HG03432 (cell line): ENCODE measurements around the gene JAM2.
"Not testable (repeated sequence)": the region's sequence is repeated elsewhere in the genome, so short reads cannot be mapped to it uniquely, and the experiment has no call there.

ENCODE experiments used
- ATAC-seq: cut with Tn5 transposase; IDR thresholded peaks from one replicate; pipeline ENCODE4 v1.9.1; 2021; ENCODE audit warnings: mild to moderate bottlenecking, moderate library complexity; ENCODE audit not compliant: unreplicated experiment

JAM2 gene

DNA sequence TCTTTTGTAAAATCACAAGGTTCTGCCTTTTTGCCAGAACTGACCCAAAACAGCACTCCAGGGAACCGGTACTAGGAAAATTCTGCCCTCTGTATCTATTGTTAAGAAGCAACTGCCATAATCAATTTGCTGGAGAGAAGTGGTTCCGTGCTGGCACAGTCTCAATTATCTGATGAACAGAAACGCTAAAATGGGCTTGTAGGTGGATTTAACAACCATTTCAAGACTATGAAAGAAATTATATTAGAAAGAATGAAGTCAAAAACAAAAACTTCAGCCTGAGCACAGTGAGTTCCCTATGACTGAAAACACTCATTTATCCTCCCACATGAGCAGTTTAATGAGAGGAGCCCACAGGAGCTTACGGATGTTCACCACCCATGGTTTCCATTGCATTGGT lies 4.4 kb downstream of the JAM2 start:
- ATAC-seq = no peak

DNA sequence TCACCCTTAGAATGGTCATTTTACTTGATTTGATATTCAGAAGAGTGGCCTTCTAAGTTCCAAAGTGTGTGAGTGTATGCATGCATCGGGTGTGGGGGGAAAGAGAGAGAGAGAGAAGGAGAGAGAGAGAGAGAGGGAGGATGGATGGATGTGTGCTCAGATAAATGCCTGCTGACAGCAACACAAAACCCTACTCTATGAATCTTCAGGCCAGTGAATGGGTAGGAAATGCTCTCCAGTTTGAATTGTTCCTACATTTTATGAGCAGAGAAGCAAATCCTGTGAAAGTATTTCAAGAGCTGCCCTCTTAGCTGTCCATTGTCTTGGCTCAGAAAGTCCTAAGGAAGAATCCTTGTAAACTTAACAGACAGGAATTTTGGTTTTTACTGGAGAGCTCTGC lies 7.4 kb downstream of the JAM2 start:
- ATAC-seq = no peak

DNA sequence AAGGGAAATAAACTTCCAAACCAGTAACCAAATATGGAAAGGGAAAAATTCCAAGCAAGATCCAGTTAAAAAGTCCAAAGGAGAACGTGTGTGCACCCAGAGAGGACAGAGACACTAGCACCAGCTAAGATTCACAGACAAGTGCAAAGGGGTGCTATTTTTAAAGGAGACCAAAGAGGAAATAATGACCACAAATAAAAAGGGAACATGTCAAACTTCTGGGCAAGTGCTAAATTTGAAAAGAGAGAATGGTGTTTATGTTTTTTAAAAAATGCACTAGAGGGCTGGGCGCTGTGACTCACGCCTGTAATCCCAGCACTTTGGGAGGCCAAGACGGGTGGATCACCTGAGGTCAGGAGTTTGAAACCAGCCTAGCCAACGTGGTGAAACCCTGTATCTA lies 8.6 kb downstream of the JAM2 start:
- no peak for ATAC-seq

DNA sequence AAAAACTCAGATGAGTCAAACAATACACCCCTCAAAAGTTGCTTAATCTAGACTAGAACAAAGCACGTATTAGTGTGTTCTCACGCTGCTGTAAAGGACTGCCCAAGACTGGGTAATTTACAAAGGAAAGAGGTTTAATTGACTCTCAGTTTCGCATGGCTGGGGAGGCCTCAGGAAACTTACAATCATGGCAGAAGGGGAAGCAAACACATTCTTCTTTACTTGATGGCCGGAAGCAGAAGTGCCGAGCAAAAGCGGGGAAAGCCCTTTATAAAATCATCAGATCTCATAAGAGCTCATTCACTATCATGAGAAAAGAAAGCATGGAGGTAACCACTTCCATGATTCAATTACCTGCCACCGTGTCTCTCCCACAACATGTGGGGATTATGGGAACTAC lies 10.1 kb downstream of the JAM2 start:
- ATAC-seq = no peak

DNA sequence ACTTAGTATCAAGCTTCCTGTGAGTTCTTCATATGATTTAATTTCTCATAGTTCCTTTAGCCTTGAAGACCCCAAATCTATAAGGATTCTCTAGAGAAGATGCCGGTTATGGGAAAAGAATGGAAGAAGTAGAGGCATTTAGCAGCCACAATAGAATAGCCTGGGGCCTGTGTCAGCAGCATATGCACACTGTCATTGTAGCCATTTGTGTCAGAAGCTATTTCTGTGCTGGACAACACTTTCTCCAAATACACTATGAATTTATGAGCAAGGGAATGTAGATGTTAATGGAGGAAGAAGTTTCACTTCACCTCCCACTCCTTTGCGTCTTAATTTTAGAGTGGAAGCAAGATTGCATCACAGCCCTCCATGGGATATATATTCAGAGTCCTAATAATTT lies 17.4 kb downstream of the JAM2 start:
- ATAC-seq = no peak

DNA sequence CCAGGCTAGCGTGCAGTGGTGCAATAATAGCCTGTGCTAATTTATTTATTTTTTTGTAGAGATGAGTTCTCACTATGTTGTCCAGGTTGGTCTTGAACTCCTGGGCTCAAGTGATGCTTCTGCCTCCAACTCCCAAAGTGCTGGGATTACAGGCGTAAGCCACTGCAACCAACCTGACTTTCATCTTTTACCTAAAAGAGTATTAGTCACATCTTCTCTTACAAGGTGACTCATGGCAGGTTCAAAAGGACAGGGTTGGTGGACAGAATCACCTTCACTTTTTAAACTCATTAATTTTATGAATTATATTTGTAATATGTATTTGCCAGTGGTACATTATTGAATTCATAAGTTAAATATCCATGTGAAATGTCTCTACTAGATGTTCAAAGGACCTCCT lies 18.1 kb downstream of the JAM2 start:
- ATAC-seq = no peak

DNA sequence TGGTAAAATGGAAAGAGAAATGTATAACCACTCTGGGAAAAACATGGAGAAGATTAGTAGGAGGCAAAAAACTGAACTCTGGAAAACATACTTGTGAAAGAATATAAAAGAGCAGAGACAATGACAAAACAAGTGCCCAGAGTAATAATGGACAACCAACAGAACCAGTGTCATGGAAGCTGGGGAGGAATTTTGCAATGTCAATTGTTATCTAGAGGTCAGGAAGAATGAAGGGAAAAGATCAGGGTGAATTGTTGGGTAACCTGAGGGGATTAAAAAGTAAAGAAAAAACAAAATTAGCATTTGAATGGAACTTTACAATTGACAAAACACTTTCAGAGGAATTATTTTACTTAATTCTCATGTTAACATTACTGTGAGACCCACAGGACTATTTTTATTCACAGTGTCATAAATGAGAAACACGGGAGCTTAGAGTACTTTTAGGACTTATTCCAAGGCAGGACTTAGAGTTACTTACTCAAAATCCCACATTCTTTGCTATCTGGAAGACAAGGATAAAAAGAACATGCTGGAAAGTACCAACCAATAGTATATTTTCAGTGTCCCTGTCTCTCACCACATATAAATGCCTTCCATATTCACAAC lies 19.5 kb downstream of the JAM2 start:
- ATAC-seq = no peak

DNA sequence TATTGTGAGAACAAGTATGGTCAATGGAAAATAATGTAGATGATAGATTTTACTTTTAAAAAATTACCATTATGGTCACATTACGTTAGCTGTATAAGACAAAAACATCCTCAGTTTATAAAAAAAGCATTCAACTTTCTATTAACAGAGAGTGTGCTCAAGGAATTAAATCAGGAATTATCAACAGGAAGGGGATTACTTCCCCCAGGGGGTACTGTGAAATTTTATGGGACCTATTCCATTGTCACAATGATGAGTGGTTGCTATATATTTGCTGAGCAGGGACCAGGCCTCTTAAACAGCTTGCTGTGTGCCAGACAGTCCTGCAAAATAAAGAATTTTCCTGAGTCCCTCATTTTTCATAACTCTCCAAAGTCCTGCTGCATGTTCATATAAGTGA lies 21.2 kb downstream of the JAM2 start:
- ATAC-seq = no peak

DNA sequence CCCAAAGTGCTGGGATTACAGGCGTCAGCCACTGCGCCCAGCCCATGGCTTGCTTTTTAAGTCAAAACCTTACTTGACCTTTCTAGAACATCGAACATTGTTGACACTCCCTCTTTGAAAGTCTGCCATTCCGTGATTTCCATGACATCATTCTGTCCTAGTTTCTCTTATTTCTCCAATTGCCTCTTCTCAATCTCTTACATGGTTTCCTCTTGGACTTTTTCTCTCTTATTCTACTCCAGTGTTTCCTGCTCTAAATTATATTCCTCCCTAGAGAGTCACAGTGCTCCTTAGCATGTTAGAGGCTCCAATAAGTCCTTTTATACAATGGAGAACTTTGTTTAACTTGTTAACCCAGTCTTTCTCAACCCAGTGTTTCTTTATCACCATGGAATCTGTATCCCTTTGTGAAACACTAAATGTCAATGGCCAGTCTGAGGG lies 25.5 kb downstream of the JAM2 start:
- no peak for ATAC-seq

DNA sequence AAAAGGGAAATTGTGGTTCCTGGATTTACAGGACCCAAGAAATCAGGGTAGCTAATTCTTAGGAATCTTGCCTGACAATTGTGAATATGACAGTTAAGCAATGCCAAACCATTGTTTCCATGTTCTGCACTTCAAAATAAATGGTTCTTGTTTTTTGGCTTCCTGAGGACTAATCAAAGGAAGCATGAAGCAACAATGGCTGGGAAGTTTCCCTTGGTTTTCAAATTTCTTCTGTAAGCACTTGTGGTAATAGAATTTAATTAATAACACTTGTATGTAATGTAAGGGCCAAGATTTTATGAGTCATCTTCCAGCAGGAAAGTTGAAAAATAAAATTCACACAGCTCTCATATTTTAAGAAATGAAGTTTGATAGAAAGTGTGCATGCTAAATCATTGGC lies 31.7 kb downstream of the JAM2 start:
- no peak for ATAC-seq

DNA sequence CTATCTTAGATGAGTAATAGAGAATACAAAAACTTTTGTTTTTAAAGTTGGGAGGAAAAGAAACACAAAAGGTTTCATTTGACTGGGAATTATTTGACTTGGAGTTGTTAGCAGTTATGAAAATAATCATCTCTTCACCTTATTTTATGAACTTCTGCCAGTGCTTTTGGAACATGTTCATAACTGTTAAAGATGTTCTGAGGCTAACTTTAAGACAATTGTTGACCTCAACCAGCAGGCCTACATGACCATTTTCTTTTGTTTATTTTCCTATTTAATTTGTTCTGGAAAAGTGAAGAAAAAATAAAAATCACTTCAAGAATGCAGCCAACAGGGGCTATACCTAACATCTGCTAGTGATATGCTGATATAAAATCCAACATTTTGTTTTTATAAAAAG lies 37.4 kb downstream of the JAM2 start:
- no peak for ATAC-seq

DNA sequence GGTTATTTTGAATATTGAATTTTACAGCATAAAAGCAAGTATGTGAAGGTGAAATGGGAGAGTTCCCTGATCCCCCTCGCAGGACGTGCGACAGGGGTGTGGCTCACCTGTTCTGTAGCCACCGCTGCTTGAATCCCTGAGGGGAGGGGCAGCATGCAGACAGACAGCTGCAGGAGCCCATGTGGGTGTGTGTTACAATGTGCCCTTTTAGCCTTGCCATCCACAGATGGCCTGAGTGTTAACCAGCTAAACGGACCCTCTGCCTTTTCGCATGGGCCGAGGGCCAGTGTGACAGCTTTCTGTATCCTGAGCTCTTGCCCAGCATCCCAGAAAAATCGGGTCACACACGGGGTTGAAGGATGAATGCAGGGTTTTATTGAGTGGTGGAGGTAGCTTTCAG lies 43.3 kb downstream of the JAM2 start:
- no peak for ATAC-seq

DNA sequence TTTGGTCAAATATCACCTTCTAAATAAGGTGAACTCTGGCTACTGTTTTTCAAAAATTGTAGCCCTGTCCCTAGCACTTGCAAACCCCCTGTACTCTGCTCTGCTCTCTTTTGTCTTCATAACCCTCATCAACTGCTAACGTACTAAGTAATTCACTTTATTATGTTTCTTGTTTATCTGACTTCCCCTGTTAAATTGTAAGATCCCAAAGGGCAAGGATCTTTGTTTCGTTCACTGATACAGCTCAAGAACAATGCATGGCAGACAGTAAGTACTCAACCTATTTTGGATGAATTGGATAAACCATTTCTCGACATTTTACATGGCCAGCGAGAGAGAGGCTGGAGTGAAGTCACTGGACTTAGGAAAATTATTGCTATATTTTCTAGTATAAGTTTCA lies 48.7 kb downstream of the JAM2 start:
- no peak for ATAC-seq

DNA sequence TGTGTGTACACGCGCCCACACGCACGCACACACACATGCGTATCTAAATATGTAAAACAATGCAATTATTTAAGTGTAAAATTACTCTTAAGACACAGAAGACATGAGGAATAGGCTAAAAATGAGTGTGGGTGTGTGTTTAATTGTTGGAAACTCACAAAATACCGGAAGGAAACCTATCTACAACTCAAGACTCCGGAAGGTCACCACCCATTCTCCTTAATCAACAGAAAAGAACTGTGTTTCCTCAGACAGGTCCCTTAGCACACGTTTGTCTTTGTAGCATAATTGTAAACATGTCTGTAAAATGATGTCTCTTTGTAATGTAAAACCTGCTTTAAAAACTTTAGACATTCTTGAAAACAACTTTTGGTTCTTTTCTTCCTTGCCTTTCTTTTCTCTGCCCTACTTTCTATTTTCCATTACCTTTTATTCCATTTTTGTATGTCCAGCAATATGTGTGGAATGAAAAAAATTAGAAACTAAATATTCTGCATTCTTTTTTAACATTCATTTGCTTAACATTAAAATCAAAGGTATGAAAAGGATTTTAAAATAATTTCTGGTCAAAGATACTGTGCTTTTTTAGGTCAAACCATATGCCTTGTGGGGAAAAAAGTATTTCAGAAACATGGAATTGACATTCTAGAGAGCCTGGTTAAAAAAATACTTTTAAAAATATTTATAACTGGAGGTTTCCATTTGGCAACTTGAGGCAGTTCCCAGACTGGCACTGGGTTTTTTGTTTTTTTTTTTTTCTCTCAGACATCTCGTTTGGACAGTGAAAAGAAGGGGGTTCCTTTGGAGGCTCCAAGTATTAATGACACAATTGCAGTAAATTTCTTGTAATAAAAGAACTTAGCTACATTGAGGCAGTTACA lies 49.5 kb downstream of the JAM2 start:
- ATAC-seq = no peak

DNA sequence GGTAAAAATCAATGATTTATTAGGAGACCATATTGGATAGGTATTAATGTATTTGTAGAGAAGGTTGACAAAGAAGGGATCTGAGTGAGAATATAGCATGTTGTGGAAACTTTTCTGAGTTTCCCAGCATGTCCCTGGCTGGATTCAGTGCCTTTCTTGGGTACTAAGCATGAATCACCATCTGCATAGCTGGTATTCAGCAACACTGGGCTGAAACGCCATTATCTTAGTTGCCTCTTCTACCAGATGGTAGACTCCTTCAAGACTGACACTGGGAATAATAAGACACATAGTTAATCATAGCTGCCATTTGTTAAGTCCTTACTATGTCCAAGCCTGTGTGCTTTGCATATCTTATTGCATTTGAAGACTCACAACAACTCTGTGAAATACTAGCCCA lies 50.2 kb downstream of the JAM2 start:
- ATAC-seq = no peak

DNA sequence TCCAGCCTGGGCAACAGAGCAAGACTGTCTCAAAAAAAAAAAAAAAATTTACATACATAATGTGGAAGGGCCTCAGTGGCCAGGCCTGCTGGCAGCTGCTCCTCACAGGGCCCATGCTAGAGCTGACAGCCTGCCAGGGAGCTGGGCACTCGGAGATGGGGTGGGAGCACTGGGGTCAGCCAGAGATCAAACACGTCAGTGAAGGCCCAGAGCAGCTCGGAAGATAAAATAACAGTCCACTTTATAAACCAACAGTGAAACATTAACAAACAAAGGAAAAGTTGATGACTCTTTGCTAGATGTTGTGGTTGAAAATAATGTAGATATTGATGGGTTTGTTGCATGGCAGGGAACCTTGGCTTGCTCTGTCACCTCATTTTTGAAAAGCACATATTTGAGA lies 52.9 kb downstream of the JAM2 start:
- ATAC-seq = no peak

DNA sequence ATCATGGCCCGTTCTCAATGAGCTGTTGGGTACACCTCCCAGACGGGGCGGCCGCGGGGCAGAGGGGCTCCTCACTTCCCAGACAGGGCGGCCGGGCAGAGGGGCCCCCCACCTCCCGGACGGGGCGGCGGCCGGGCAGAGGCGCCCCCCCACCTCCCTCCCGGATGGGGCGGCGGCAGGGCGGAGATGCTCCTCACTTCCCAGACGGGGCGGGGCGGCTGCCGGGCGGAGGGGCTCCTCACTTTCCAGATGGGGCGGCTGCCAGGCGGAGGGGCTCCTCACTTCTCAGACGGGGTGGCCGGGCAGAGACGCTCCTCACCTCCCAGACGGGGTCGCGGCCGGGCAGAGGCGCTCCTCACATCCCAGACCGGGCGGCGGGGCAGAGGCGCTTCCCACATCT lies 56.4 kb downstream of the JAM2 start:
- ATAC-seq = not testable (repeated sequence)

DNA sequence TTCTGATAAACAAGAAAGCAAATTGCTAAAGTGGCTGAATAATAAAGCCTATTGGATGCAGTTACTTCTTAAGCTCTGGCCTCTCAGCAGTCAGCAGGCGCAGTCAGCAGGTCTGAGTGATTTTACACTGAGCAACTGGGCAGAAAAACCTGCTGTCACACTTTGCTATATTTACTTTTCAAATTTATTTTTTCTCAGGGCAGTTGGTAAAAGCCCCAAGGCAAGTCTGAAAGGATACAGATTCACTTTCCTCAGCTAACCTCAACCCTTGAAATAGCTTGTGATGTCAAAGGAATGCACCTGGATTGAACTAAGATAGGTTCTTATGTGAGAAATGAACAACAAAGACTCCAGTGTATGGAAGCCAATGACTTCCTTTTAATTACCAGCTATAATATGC lies 61.7 kb downstream of the JAM2 start:
- ATAC-seq = no peak

DNA sequence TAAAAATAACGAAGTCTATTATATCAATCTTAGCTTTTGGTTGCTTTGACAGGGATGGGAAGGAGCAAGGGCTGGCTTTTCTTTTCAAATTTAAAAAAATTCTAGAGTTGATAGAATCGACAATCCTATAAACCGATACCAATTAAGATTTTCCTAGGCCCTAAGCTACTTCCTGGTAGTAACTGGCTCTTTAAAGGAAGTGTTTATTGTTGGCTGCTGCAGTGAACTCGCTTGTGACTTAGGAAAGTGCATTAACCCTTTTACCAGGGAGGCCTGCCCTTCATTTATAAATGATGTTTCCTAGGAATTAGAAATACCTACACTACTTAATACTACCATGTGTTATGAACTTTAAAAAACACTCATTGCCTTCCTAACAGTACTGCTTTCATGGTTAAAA lies 62.5 kb downstream of the JAM2 start:
- no peak for ATAC-seq

DNA sequence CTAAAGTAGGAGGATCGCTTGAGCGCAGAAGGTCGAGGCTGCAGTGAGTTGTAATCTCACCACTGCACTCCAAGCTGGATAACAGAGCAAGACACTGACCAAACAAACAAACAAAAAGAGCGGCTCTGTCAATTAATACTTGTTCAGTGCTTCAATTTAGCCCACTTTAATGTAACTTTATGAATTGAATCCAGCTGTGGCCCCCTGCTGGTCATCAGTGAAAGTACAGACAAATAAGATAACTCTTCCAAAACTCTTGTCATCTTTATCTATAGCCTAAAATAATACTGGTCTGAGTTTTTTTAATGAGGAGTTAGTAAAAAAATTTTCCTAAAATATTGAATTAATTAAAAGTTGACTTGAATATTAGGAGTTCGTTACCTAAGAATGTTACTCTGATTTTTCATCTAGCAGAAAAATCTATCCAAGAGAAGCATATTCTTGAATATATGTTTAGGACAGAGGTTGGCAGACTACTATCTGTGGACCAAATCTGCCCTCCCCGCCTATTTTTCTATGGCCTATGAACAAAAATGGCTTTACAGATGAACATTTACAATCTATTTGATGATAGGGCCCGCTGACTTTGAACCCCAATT lies 69.5 kb downstream of the JAM2 start:
- ATAC-seq = peak; percentile 47

DNA sequence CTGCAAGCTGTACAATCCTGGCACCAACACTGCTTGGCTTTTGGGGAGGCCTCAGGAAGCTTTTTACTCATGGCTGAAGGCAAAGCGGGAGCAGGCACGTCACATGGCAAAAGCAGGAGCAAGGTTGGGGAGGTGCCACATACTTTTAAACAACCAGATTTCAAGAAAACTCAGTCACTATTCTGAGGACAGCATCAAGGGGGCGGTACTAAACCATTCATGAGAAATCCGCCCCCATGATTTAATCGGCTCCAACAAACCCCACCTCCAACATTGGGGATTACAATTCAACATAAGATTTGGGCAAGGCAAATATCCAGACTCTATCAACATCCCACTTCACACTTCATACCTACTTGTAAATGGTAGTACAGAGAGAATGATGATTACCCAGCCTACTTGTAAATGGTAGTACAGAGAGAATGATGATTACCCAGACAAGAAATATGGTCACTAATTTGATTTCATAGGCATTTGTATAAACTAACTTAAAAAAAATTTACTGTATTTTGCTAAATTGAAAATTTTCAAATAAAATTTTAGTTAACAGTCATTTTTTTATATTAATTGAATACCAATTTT lies 70.7 kb downstream of the JAM2 start:
- ATAC-seq = no peak

DNA sequence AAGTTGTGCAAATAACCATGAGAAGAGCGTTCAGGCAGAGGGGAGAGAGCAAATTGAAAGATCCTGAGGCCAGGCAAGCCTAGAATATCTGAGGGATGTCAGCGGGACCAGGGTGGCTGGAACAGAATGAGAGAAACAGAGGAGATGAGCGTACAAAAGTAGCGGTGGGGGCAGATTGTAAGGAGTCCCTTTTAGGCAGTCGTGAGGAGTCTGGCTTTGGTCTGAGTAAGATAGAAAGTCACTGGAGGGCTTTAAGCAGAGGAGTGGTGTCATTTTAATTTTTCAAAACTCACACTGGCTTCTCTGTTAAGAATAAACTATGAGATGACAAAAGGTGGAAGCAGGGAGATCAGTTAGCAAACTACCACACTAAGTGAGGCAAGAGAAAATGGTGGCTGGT lies 71.5 kb downstream of the JAM2 start:
- no peak for ATAC-seq
